Activated T-helper 1 cell treated with Interleukin-2 at 50 U/mL for 16 hours (primary cell): ENCODE data around the gene PLA2G6.
"Not testable (repeated sequence)": the region's sequence is repeated elsewhere in the genome, so short reads cannot be mapped to it uniquely, and the experiment has no call there.

Source experiments
- DNase-seq: peaks from one replicate; pipeline ENCODE4 v3.0.0-alpha.2; 2020; ENCODE audit warnings: low read depth

Gene PLA2G6

GRCh38 chr22:38082986-38083710, 98.5 kb downstream of the PLA2G6 start:
- no peak for DNase-seq

- no peak for DNase-seq
These were observed 99.4 kb downstream of the PLA2G6 start for GRCh38 chr22:38081941-38082828.

- DNase-seq, result no peak
These were observed 100.0 kb downstream of the PLA2G6 start for GRCh38 chr22:38081636-38081940.

GRCh38 chr22:38080850-38081635, 100.6 kb downstream of the PLA2G6 start:
- DNase-seq, result no peak

- DNase-seq, result no peak
These were observed 101.2 kb downstream of the PLA2G6 start for GRCh38 chr22:38080474-38080849.

GRCh38 chr22:38079804-38080203, 101.8 kb downstream of the PLA2G6 start:
- DNase-seq, result no peak

- not testable (repeated sequence) for DNase-seq
These were observed 102.4 kb downstream of the PLA2G6 start for GRCh38 chr22:38079208-38079607.

- no peak for DNase-seq
These were observed 103.4 kb downstream of the PLA2G6 start for GRCh38 chr22:38078046-38078840.

- DNase-seq, result no peak
These were observed 104.0 kb downstream of the PLA2G6 start for GRCh38 chr22:38077595-38077994.

- DNase-seq, result no peak
These were observed 104.5 kb downstream of the PLA2G6 start for GRCh38 chr22:38077096-38077495.

- DNase-seq, result no peak
These were observed 105.7 kb downstream of the PLA2G6 start for GRCh38 chr22:38075961-38076360.

- DNase-seq, result no peak
These were observed 106.4 kb downstream of the PLA2G6 start for GRCh38 chr22:38075105-38075825.

GRCh38 chr22:38074181-38075104, 107.2 kb downstream of the PLA2G6 start:
- no peak for DNase-seq

GRCh38 chr22:38073150-38074130, 108.2 kb downstream of the PLA2G6 start:
- no peak for DNase-seq

GRCh38 chr22:38072322-38073149, 109.1 kb downstream of the PLA2G6 start:
- no peak for DNase-seq

- DNase-seq, result no peak
These were observed 110.0 kb downstream of the PLA2G6 start for GRCh38 chr22:38071421-38072321.
